HG03039 (cell line): ENCODE data around the gene UNC119.
"Not testable (repeated sequence)": the region's sequence is repeated elsewhere in the genome, so short reads cannot be mapped to it uniquely, and the experiment has no call there.

Experiments used
- ATAC-seq: cut with Tn5 transposase; IDR thresholded peaks from one replicate; pipeline ENCODE4 v1.9.1; 2021; ENCODE audit warnings: mild to moderate bottlenecking, moderate library complexity; ENCODE audit not compliant: unreplicated experiment

Gene UNC119

GRCh38 chr17:28552176-28552999 is at the start of gene UNC119:
TSS of gene UNC119 (minus strand) at chr17:28552624. CDS start at chr17:28552557, 67 bp downstream.
- ATAC-seq: peak; percentile 42

DNA sequence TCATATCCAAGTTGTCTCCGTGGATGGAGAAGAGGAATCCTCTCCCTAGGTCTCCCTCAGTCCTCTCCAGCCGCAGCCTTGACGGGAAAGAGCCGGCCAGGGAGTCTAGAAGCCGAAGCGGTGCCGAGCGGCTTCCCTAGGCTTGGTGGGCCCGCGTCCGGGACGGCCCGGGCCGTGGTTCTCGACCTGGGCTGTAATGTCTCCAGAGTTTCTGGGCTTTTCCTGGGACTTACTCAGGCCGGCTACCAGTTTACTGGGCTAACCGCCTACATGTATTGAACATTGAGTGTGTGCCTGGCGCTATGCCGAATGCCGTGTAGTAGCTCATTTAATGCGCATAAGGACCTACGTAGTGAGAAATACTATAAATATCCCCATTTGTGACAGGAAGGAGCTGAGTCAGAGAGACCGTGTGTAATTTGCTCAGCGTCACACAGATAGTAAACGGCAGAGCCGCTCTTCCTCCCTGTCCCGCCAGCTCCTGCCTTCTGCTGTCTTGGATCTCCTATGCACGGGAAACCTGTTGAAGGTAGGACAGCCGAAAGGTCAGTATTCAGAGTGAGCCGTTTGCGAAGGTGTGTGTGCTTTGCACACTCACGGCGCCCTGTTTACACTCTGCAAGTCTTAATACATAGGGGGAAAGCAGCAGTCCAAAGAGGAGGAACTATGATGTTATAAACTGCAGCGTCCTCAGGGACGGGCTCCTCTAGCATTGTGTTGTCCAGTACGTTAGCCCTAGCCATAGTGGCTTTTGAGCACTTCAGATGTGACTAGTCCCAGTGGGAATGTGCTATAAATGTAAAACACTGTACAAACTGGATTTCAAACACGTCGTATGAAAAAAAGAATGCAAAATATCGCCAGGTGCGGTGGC is 47.1 kb upstream of the UNC119 start:
- ATAC-seq: peak; percentile 27

DNA sequence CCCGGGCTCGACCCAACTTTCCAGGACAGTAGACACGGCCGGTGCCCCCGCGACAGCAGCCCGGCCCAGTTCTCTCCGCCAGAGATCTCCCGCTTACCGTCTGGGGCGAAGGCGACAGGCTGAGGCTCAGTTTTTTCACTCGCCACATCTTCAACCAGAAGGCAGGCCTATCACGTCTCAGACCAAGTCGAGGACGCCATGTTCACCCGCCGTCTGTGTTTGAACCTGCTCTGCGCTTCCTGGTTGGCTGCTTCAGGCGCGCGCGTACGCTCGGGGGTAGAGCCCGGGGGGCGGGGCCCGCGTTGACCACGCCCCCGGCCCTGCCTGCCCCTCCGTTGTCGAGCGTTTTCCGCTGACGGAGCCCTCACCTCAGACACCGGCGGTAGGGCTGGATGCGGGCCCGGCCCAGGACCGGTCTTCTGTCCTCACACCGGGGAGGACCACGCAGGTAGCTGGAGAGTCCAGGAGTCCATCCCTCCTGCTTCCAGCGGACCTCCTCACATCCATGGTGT is 46.4 kb upstream of the UNC119 start, which contains the start of gene SPAG5:
SPAG5 (minus strand) TSS at position 227 of the 512 bp plus-strand sequence; CDS start at position 148, 79 bp downstream.
- peak; percentile 73 for ATAC-seq

GRCh38 chr17:28598389-28598788 is 46.0 kb upstream of the UNC119 start:
- ATAC-seq: no peak

- ATAC-seq: no peak
Measured at GRCh38 chr17:28597606-28598383, 45.4 kb upstream of the UNC119 start.

DNA sequence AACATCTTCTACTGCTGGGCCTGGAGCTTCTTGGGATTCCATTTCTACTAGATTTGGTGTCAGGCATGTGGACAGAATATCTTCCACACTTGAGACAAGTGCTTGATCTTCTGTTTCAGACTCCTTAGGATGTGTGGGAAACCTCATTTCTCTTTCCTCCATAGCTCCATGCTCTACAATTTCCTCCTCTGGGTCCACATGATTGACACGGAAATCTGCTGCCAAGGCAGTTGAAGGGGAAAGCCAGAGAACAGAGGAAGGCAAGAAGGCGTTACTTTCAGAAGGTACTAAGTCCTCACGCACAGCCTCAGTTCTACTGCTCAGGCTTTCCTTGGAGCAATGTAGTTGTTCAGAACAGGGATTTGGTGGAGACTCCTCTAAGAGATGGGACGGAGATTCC is 39.8 kb upstream of the UNC119 start:
- ATAC-seq: no peak

DNA sequence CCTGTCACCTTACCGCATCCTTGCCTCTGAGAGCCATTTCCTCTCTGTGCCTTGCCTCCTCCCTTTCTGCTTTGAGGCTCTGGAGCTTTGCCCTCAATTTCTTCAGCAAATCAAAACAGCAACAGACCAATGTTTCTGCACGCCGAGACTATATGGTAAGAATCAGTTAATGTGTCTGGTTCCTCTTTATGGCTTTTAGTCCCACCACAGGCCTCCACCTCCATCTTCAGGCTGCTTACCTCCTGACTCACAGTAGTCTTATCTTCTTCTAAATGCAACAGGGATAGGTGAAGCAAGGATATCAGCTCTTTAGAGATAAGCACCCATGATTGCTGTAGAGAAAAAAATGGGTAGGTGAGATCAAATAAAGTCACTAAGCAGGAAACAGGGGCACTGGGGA is 33.4 kb upstream of the UNC119 start:
- no peak for ATAC-seq

- no peak for ATAC-seq
Measured at GRCh38 chr17:28584434-28584833, 32.0 kb upstream of the UNC119 start.

DNA sequence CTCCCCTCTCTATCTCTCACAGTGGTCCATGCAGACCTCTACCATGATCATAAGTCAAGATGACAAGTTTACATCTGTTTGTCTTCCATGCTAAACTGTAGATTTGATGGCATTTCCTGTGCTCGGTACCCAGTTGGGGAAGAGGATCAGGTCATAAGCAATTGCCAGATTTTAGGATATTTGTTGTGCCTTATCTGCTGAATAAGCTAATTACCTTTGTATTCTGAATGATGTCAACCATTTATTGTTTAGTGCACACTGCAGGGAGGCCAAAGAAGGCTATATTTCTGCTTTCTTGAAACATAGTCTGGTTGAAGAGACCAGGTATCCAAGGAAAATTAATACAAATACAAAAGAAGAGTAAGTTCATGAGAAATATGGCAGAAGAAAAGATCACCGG is 30.1 kb upstream of the UNC119 start:
- no peak for ATAC-seq

DNA sequence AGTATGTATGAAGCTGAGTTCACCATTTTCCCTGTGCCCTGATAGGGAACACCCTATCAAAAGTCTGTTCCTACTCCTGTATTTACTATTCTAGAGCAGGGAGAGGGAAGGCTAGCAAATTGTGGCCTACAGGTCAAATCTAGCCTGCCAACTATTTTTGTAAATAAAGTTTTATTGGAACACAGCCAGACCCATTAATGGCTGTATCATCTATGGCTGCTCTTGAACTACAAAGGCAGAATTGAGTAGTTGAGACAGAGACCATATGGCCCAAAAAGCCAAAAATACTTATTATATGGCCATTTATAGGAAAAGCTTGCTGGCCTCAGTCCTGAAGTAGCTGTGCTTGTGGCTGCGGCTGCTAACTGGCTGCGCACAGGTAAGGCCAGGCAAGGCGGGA is 28.5 kb upstream of the UNC119 start:
- ATAC-seq: no peak

DNA sequence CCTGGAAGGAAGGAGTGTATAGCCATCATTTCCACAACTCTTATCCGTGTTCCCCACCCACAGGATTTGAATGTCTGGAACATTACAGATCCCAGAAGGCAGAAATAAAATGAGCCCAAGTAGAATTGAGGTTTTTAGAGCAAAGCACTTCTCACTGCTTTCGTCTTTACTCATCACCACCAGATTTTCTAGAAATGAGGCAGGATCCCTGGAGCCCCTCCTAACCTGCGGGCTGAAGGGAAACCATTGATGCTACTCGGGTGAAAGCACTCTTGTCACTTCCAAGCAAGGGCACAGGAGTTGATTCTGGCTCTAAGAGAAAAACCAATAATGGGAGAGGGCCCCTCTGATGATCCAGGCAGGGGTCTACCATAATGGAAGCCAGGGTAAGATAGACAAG is 27.1 kb upstream of the UNC119 start:
- no peak for ATAC-seq

DNA sequence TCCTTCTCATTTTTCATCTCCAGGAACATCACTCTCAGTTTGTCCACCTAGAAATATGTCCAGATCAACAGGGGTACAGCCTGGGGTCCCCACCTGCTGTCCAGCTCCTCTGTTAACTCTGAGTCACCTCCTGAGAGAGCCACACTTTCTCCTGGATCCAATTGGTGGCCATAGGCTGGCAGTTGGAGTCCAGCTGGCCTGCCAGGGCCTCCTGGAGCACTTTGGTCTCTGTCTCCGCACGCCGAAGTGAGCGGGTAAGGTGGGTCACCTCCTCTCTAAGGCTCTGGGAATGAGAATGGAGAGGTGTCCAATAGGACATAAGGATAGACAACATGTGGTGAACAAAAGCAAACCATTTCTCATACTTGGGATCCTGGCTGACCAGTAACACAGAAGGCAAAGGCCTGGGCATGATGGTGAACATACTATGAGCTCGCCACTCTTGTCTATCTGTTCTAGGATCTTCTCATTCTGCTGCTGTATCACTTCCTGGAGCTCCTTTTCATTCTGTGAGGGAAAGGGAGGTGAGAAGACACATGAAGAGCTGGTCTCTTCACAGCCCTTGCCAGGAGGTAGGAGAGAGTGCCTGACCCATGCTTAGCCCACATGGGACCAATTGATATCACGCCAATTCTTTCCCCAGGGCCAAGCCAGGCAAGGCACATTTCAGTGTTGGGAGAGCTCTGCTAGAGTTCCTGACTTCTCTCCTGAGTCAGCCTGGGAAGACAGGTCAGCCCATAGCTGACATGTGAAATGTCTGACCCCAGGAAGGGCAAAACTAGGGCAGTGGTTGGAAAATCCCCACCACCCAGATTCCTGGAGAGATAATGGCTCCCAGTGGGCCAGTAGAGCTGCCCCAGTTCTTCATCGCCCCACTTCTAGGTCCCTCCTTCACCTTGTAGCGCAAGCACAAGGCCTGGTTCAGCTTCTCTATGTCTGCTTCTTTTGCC is 26.1 kb upstream of the UNC119 start:
- ATAC-seq: no peak

DNA sequence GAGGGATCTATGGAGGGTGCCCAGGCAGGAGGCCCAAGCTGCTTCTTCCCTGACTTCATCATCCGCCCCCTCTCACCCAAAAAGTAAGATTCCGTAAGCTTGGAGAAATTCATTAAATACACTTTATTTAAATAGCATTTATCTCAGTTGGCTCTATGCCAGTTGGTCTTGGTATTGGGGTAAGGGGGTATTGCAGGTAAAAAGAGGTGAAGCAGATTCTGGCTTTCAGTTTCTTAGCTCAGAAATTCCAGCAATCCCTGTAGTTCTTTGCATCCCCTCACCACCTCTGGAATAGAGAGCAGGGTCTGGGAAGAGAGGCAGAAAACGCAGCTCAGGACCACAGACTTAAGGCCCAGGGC is 25.0 kb upstream of the UNC119 start:
- no peak for ATAC-seq

DNA sequence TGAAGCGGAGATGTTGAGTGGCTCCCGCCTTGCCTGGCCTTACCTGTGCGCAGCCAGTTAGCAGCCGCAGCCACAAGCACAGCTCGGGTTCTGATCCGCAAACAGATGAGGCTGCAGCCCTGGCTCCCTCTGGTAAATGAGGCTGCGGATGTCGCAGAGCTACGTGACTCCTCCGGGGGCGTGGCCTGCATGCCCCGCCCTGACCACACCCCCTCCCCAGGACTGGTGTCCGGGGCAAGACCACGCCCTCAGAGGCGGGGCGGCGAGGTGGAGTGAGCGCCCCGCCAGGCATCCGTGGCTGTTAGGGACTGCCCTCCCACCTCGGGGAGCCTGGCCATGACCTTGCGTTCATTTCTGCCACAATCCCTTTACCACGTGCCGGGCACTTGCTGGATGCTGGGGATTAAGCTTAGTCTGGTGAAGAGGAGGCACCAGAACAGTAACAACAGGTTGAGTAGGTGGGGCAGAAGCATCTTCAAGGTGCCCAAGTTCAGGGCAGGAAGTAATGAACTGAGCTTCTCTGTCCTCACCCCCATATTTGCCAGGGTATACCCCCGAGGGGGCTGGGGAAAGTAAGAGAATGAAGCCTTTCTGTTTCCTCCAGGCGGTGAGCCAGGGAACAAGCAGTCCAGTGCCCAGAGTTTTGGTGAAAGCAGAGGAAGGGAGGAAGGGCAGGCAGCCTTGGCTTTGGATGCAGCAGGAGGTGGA is 24.5 kb upstream of the UNC119 start, which contains the start of gene ALDOC:
ALDOC (minus strand) TSS at position 138 of the 708 bp plus-strand sequence. CDS start 1,363 bp downstream, outside the sequence.
- ATAC-seq: peak; percentile 81

DNA sequence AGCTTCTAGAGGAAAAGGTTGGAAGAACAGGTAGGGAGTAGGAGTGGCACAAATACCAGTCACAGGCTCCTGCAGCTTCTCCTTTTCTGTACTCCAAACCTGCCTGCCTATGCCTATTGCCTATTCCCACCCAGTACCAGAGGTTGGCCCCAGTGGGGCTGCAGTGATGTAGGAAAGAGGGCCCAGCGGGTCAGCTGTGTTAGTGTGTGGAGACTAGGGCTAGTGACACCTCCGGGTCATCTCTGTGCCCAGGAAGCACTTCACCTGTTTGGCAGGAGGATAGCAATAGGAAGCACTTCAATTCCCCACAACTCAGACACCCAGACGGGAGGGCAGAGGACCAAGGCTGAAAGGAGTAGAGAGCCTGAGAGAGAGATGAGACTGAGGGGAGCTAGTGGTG is 23.6 kb upstream of the UNC119 start:
- not testable (repeated sequence) for ATAC-seq

GRCh38 chr17:28575126-28575795 is 22.8 kb upstream of the UNC119 start:
- no peak for ATAC-seq

DNA sequence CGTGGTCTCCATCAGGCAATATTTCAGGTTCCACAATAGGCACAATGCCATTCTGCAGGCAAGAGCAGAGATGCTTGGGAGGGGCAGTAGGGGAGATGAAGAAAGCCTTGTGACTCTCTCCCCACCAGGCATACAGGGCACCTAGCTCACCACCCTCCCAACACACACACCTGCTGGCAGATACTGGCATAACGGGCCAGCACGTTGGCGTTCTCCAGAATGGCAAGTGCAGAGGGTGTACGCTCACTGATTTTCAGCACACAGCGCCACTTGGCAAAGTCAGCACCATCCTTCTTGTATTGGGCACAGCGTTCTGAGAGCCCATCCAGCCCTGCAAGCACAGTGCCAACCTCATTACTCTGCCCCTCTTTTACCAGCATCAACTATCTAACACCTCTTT is 22.1 kb upstream of the UNC119 start:
- no peak for ATAC-seq

DNA sequence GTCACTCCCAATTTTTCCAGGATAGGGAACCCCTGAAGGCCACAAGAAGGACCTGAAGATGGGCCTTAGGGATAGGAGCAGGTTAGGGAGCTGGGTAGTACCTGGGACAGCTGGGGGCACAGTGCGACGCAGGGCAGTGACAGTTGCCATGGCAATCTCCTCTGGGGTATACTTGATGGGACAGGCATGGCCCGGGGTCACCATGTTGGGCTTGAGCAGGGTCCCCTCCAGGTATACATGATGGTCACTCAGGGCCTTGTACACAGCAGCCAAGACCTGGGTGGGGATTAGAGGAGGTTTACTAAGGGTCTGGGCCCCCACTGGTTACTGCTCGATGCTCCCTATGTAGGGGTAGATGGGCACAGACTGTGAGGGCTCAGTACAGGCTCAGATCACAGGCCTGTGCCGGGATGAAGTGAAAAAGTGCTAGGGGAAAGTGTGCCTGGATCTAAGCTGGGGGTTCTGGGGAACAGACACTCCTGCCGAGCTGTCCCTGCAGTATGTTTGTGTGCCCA is 21.6 kb upstream of the UNC119 start:
- ATAC-seq: no peak
